HCT116 (cell line): Measurements from ENCODE around the gene CDKL2. TPM values are rescaled to one million over a fixed set of nuclear protein-coding genes. Genes with fewer than 3 reads are reported as not detected.

Source experiments
- ATAC-seq: fragments of 200-7000 bp; cut with Tn5 transposase; 2 replicates; pipeline ENCODE4 v1.9.1; 2020; ENCODE audit warnings: mild to moderate bottlenecking, moderate library complexity
- BruUV-seq: library from RNA; stranded (reverse); fragments of 400-500 nt; replicated peaks from 2 replicates; lab custom pipeline; 2021; lab: Mats Ljungman, UMichigan
- CTCF ChIA-PET: fragments of 300-600 bp; sonication (Branson Sonifier 250); formaldehyde crosslinking; loops from one replicate; lab custom pipeline; 2021; ENCODE audit warnings: antibody characterized with exemption; lab: Charles Lee
- POLR2A ChIA-PET: fragments of 300-600, 350-600 bp; sonication (Branson Sonifier 250); formaldehyde crosslinking; loops from one replicate; lab custom pipeline; 2021; ENCODE audit warnings: antibody characterized with exemption; lab: Charles Lee
- RAD21 ChIA-PET, 2 experiments: fragments of 300-600 bp; sonication (Branson Sonifier 250); formaldehyde crosslinking; loops; one replicate each; lab custom pipeline; 2023; ENCODE audit warnings: low total read pairs in 2 of 2; ENCODE audit not compliant: uncharacterized antibody in 2 of 2, unreplicated experiment in 2 of 2, low non-redundant PET in 1 of 2; lab: Charles Lee
- DNase-seq: peaks from one replicate; pipeline ENCODE4 v3.0.0-alpha.2; 2010; ENCODE audit warnings: low read depth, low spot score
- H2AFZ ChIP-seq: fragments of 200-600 bp; shearing (Covaris generic), sonication (generic); 2 replicates; pipeline ENCODE4 v1.6.1; 2017; ENCODE audit warnings: low read depth, mixed run types, mixed read lengths, antibody characterized with exemption, low read length; ENCODE audit not compliant: poor library complexity, severe bottlenecking
- H3K27ac ChIP-seq: 2 replicates; pipeline ENCODE4 v1.5.1; 2012; ENCODE audit warnings: low read depth, low read length
- H3K27me3 ChIP-seq: fragments of 200-600 bp; sonication (generic); 2 replicates; pipeline ENCODE4 v1.6.1; 2016; ENCODE audit warnings: mixed run types, low read length, mixed read lengths; ENCODE audit not compliant: insufficient read depth
- H3K36me3 ChIP-seq, 2 experiments: fragments of 200-500 bp in 1 of 2; fragments of 200-600 bp in 1 of 2; sonication (Bioruptor generic) in 1 of 2; sonication (generic) in 1 of 2; 2 replicates each; pipeline versions ENCODE4 v1.5.1 to v1.6.1; 2014 to 2016; ENCODE audit warnings: low read length in 2 of 2, inconsistent platforms in 1 of 2, mixed read lengths in 1 of 2, mixed run types in 1 of 2; ENCODE audit not compliant: insufficient read depth in 2 of 2, control insufficient read depth in 1 of 2
- H3K4me1 ChIP-seq, 2 experiments: fragments of 200-600 bp in 1 of 2; sonication (generic) in 1 of 2; 2 replicates each; pipeline versions ENCODE4 v1.5.1 to v1.6.1; 2012 to 2017; ENCODE audit warnings: low read length in 2 of 2, inconsistent platforms in 1 of 2, mild to moderate bottlenecking in 1 of 2, mixed read lengths in 1 of 2, mixed run types in 1 of 2, moderate library complexity in 1 of 2; ENCODE audit not compliant: insufficient read depth in 2 of 2, control insufficient read depth in 1 of 2
- H3K4me2 ChIP-seq: fragments of 200-600 bp; sonication (generic); 2 replicates; pipeline ENCODE4 v1.6.1; 2017; ENCODE audit warnings: mixed run types, low read length, mixed read lengths
- H3K4me3 ChIP-seq, 2 experiments: fragments of 200-600 bp in 1 of 2; sonication (generic) in 1 of 2; replicated peaks in 1 of 2; 2 replicates each; pipeline ENCODE4 v1.5.1; 2011 to 2016; ENCODE audit warnings: low read length in 2 of 2, control low read depth in 1 of 2, low read depth in 1 of 2, mild to moderate bottlenecking in 1 of 2, mixed read lengths in 1 of 2, mixed run types in 1 of 2
- H3K79me2 ChIP-seq: fragments of 200-600 bp; sonication (generic); 2 replicates; pipeline ENCODE4 v1.6.1; 2017; ENCODE audit warnings: mild to moderate bottlenecking, mixed run types, low read length, moderate library complexity, mixed read lengths; ENCODE audit not compliant: insufficient read depth
- H3K9ac ChIP-seq: fragments of 200-600 bp; sonication (generic); 2 replicates; pipeline ENCODE4 v1.6.1; 2016; ENCODE audit warnings: low read length, mixed read lengths
- H3K9me2 ChIP-seq: fragments of 200-600 bp; sonication (generic), shearing (Covaris generic); 2 replicates; pipeline ENCODE4 v1.6.1; 2017; ENCODE audit warnings: mixed run types, mild to moderate bottlenecking, moderate library complexity; ENCODE audit not compliant: insufficient read depth
- H3K9me3 ChIP-seq, 2 experiments: fragments of 200-500 bp in 1 of 2; fragments of 200-600 bp in 1 of 2; sonication (Bioruptor generic) in 1 of 2; sonication (generic) in 1 of 2; 2 replicates each; pipeline ENCODE4 v1.6.1; 2014 to 2017; ENCODE audit warnings: low read length in 2 of 2, mixed read lengths in 2 of 2, inconsistent platforms in 1 of 2, low read depth in 1 of 2, mild to moderate bottlenecking in 1 of 2, mixed run types in 1 of 2, moderate library complexity in 1 of 2; ENCODE audit not compliant: control insufficient read depth in 1 of 2, insufficient read depth in 1 of 2
- H4K20me1 ChIP-seq: fragments of 200-600 bp; sonication (generic), shearing (Covaris generic); 2 replicates; pipeline ENCODE4 v1.6.1; 2017; ENCODE audit warnings: mixed run types, mild to moderate bottlenecking, moderate library complexity; ENCODE audit not compliant: insufficient read depth
- ATF3 ChIP-seq: IDR thresholded peaks from 2 replicates; pipeline ENCODE4 v1.6.1; 2012
- CBX3 ChIP-seq: IDR thresholded peaks from 2 replicates; pipeline ENCODE4 v1.6.1; 2012; ENCODE audit warnings: low read depth
- CTCF ChIP-seq, 3 experiments: fragments of 200-600 bp in 1 of 3; sonication (generic) in 1 of 3; IDR thresholded peaks in 2 of 3; conservative IDR thresholded peaks in 1 of 3; 2 replicates each; pipeline ENCODE4 v1.5.1; 2012 to 2017; ENCODE audit warnings: low read depth in 2 of 3, low read length in 2 of 3, antibody characterized with exemption in 1 of 3, borderline replicate concordance in 1 of 3, control low read depth in 1 of 3, mild to moderate bottlenecking in 1 of 3, mixed read lengths in 1 of 3, mixed run types in 1 of 3, moderate library complexity in 1 of 3; ENCODE audit not compliant: insufficient read depth in 1 of 3
- EGR1 ChIP-seq: IDR thresholded peaks from 2 replicates; pipeline ENCODE4 v1.6.1; 2012; ENCODE audit warnings: low read depth
- ELF1 ChIP-seq: IDR thresholded peaks from 2 replicates; pipeline ENCODE4 v1.6.1; 2012; ENCODE audit warnings: low read depth, borderline replicate concordance
- EZH2 ChIP-seq: fragments of 200-600 bp; sonication (generic); IDR thresholded peaks from 2 replicates; pipeline ENCODE4 v1.6.1; 2017; ENCODE audit warnings: antibody characterized with exemption, mixed run types
- EZH2phosphoT487 ChIP-seq: fragments of 200-600 bp; IDR thresholded peaks from 2 replicates; pipeline ENCODE4 v1.6.1; 2018; ENCODE audit warnings: antibody characterized with exemption, borderline replicate concordance
- FOSL1 ChIP-seq: IDR thresholded peaks from 2 replicates; pipeline ENCODE4 v1.6.1; 2012; ENCODE audit warnings: low read depth
- JUND ChIP-seq: IDR thresholded peaks from 2 replicates; pipeline ENCODE4 v1.6.1; 2012
- POLR2AphosphoS5 ChIP-seq: IDR thresholded peaks from 2 replicates; pipeline ENCODE4 v1.6.1; 2011; ENCODE audit warnings: mild to moderate bottlenecking, low read depth, low read length, moderate library complexity
- RAD21 ChIP-seq: IDR thresholded peaks from 2 replicates; pipeline ENCODE4 v1.6.1; 2012; ENCODE audit warnings: low read depth, mild to moderate bottlenecking
- REST ChIP-seq: IDR thresholded peaks from 2 replicates; pipeline ENCODE4 v1.6.1; 2012; ENCODE audit warnings: low read depth
- SIN3A ChIP-seq: IDR thresholded peaks from 2 replicates; pipeline ENCODE4 v1.6.1; 2012; ENCODE audit warnings: low read depth
- SP1 ChIP-seq: IDR thresholded peaks from 2 replicates; pipeline ENCODE4 v1.6.1; 2012; ENCODE audit warnings: low read depth
- SRF ChIP-seq: IDR thresholded peaks from 2 replicates; pipeline ENCODE4 v1.6.1; 2012; ENCODE audit warnings: low read depth
- TCF7L2 ChIP-seq: IDR thresholded peaks from 2 replicates; pipeline ENCODE4 v1.7.0; 2011; ENCODE audit warnings: borderline replicate concordance, inconsistent platforms; ENCODE audit not compliant: insufficient read depth, insufficient read length; ENCODE audit errors: extremely low read depth
- YY1 ChIP-seq: IDR thresholded peaks from 2 replicates; pipeline ENCODE4 v1.6.1; 2011; ENCODE audit warnings: low read length, low read depth, moderate library complexity, mild to moderate bottlenecking; ENCODE audit not compliant: insufficient replicate concordance; ENCODE audit errors: extremely low read depth
- ZBTB33 ChIP-seq: IDR thresholded peaks from 2 replicates; pipeline ENCODE4 v1.6.1; 2011; ENCODE audit warnings: mild to moderate bottlenecking, low read length, moderate library complexity; ENCODE audit not compliant: insufficient replicate concordance; ENCODE audit errors: extremely low read depth
- ZFX ChIP-seq: fragments of 450-650 bp; IDR thresholded peaks from 2 replicates; pipeline ENCODE4 v1.6.1; 2017
- ZNF274 ChIP-seq: fragments of 200-500 bp; sonication (Bioruptor generic); IDR thresholded peaks from 2 replicates; pipeline ENCODE4 v1.6.1; 2014; ENCODE audit warnings: mild to moderate bottlenecking, low read depth, low read length, inconsistent platforms
- intact Hi-C: fragments of 100-400 bp; cut with micrococcal nuclease; formaldehyde crosslinking; loops from 2 replicates; pipeline ENCODE4 v1.10.0; 2022
- total RNA-seq: library from RNA; stranded (reverse); gene quantifications from one replicate; pipeline ENCODE4 v1.2.1, GENCODE V29; 2021; ENCODE audit not compliant: unreplicated experiment

CDKL2 gene
- total RNA-seq, 1 experiment from 2014 or later = 1.2 TPM

GRCh38 chr4:75544870-75545269, 85.5 kb downstream of the CDKL2 start:
- Histone ChIP-seq H3K4me3 (no peak overlapping the region), H3K27me3 (no peaks in the 10 kb centered on the region), H3K9me2 (no peaks in the 10 kb centered on the region), H3K9me3 (no peaks in the 10 kb centered on the region), H4K20me1 (no peaks in the 10 kb centered on the region), H3K79me2 (no peaks in the 10 kb centered on the region), H3K9ac (no peak overlapping the region), H2AFZ (no peak overlapping the region), H3K4me2 (no peak overlapping the region), H3K4me1 (peaks cover 0 to 5% of the 10 kb centered on the region in 2 experiments; a peak in 1 of 4 replicates), H3K27ac (no peak overlapping the region), H3K36me3 (no peaks in the 10 kb centered on the region)
- intact Hi-C loops = no loop called here
- DNase-seq = no peak
- no TSS peak for BruUV-seq
- RAD21 ChIA-PET = no interaction called here
- CTCF ChIA-PET = no interaction called here
- TF ChIP-seq SIN3A (no peak), SP1 (no peak), YY1 (no peak), CBX3 (no peak), CTCF (IDR thresholded peaks at IDR 0.05 in 2 of 3, conservative IDR thresholded peaks at IDR 0.05 in 1 of 3; ENCODE audit: borderline replicate concordance in 1 of 3, insufficient read depth in 1 of 3, low read depth in 2 of 3, low read length in 2 of 3) (no peak), TCF7L2 (no peak), POLR2AphosphoS5 (no peak), SRF (no peak), EZH2phosphoT487 (no peak), EZH2 (no peak), EGR1 (no peak), REST (no peak), ELF1 (no peak), ZNF274 (no peak), ATF3 (no peak), RAD21 (no peak), JUND (no peak), FOSL1 (no peak), ZFX (no peak), ZBTB33 (no peak)
- TF ChIP-seq, all 23 proteins: peak for 0
- POLR2A ChIA-PET = no interaction called here
- ATAC-seq = no peak
